Loucy (cell line): Measurements from ENCODE around the gene KLHL24.

ENCODE experiments used
- CTCF ChIP-seq: fragments of 200-600 bp; sonication (generic); conservative IDR thresholded peaks from 2 replicates; pipeline ENCODE4 v1.5.1; 2014; ENCODE audit warnings: mild to moderate bottlenecking, antibody characterized with exemption, low read length
- EZH2phosphoT487 ChIP-seq: fragments of 200-600 bp; IDR thresholded peaks from 2 replicates; pipeline ENCODE4 v1.6.1; 2018; ENCODE audit warnings: antibody characterized with exemption, mild to moderate bottlenecking, moderate library complexity, borderline replicate concordance

DNA sequence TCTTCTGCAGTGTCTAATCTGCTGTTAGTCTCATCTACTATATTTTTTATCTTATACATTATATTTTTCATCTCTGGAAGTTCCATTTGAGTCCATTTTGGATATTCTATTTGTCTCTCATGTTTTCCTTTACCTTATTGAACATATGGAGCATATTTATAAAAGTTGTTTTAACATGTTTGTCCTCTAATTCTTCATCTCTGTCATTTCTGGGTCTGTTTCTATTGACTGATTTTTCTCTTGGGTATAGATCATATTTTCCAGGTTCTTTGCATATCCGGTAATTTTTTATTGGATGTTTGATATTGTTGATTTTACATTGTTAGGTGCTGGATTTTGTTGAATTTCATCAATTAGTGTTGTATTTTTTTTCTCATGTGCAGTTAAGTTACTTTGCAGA, 37.5 kb upstream of the KLHL24 start:
- TF ChIP-seq CTCF, result no peak
- no peak for TF ChIP-seq EZH2phosphoT487
